Erythroblast (primary cell): Measurements from ENCODE around the gene RGS9BP.
A peak's percentile ranks its signal among the peaks of the same experiment; 100 is the strongest.
"Not testable (repeated sequence)": the region's sequence is repeated elsewhere in the genome, so short reads cannot be mapped to it uniquely, and the experiment has no call there.

Experiments used
- DNase-seq, 2 experiments: peaks; one replicate each; lab custom pipeline; 2025; lab: John Stamatoyannopoulos, UW
- GATA1 ChIP-seq: IDR thresholded peaks from 2 replicates; pipeline ENCODE4 v1.6.1; 2011; ENCODE audit warnings: low read depth, mild to moderate bottlenecking, control low read depth, low read length, moderate library complexity
- POLR2A ChIP-seq: IDR thresholded peaks from 2 replicates; pipeline ENCODE4 v1.6.1; 2011; ENCODE audit warnings: mild to moderate bottlenecking, low read length

RGS9BP gene

DNA sequence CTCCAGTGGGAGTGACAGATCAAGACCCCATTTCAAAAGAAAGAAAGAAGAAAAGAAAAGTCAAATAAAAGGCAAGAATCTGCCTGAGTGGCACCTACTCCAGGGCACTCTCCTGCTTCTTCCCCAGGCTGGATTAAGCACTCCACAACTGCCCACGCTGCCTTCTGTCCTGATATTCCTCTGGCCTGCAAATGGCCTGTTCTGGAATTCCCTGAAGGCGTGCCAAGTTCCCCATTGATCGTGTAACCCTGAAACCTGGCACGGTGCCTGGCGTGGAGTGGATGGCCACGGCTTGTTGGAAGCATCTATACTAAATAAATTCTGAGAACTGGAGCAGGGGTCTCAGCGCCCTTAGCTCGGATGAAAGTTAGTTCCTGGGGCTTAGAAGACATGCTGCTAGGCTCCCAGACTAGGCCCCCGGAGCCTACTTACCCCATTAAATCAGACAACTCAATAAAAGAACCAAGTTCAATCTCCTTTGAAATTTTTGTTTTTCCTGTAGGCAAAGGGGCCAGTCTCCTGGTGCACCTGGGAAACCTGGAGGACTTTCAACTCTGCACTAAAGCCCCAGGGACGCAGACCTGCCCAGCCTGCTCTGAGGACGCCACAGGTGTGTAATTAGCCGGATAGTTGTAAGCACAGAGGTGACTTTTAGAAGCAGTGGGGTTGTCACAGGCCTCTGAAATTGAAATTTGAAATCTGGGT lies 22.6 kb upstream of the RGS9BP start:
- DNase-seq: no peak

DNA sequence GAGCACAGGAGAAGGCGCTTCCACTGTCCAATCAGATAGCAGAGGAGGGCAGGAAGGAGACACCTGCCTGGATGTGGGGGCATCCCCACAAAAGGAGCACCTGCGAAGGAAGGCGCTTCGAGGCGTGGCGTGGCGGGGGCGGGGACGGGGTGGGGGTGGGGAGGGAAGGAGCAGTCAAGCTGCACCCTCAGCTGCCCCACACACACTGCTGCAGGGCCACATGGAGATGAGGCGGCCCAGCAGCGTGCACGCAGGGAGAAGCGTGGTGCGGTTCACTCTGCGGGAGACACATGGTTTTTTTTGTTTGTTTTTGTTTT lies 22.1 kb upstream of the RGS9BP start:
- TF ChIP-seq POLR2A (no peak), GATA1 (no peak)
- no peak for DNase-seq

More for the DNA sequence above, 22.6 kb upstream of the RGS9BP start:
- TF ChIP-seq GATA1 (no peak), POLR2A (no peak)

DNA sequence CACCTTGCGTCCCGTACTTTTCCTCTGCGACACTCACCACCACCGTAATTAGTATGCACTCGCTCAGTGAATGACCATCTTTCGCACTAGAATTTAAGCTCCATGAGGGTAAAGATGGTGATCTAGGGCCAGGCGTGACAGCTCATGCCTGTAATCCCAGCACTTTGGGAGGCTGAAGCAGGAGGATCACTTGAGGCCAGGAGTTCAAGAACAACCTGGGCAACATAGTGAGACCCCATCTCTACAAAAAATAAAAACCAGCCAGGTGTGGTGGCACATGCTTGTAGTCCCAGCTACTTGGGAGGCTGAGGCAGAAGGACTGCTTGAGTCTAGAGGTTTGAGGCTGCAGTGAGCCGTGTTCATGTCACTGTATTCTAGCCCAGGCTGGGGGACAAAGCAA lies 19.3 kb upstream of the RGS9BP start:
- not testable (repeated sequence) for DNase-seq

DNA sequence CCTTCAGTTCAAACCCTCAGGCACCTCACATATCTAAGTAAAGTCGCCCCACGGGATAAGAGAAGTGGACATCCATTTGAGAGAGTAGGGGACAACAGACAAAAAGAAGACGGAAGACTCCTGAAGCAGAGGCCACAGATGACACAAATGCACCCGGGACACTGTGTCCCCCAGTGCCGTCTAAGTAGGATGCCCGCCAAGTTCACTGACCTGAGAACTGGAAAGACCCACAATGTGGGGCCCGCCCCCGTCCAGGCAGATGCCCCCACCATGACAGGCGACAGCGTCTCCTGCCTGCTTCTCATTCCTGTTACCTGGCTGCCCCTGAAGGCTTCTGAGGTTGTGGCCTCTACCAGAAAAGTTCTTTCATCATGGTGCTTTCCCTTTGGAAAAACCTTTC lies 17.6 kb upstream of the RGS9BP start:
- TF ChIP-seq POLR2A (no peak), GATA1 (no peak)
- no peak for DNase-seq

DNA sequence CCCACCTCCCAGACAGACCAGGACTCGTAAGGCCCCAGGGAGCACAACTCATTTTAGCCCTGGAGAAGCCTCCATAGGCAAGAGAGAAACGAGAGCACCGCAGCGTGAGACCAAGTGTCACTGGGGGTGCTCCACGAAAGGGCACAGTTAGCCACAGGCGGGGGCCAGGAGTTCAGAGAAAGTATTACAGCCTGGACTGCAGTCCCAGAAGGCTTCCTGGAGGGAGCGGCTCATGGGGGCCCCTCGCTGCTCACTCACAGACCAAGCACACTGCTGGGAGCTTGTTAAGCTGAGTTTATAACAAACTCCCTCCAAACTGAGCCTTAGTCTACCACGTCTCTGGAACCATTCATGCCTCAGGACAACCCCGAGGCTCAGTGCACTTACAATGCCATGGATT lies 17.1 kb upstream of the RGS9BP start:
- TF ChIP-seq POLR2A: no peak
- TF ChIP-seq GATA1: no peak
- no peak for DNase-seq

DNA sequence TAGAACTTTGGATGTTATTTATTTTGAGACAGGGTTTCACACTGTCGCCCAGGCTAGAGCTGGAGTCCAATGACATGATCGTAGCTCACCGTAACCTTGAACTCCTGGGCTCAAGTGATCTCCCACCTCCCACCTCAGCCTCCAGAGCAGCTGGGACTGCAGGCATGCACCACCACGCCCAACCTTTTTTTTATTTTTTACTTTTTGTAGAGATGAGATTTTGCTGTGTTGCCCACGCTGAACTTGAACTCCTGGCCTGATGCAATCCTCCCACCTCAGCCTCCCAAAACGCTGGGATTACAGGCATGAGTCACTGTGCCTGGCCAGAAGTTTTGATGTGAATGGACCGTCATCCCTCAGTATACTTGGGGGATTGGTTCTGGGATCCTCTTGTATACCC lies 14.3 kb upstream of the RGS9BP start:
- no peak for DNase-seq
- TF ChIP-seq POLR2A: no peak
- TF ChIP-seq GATA1: no peak

DNA sequence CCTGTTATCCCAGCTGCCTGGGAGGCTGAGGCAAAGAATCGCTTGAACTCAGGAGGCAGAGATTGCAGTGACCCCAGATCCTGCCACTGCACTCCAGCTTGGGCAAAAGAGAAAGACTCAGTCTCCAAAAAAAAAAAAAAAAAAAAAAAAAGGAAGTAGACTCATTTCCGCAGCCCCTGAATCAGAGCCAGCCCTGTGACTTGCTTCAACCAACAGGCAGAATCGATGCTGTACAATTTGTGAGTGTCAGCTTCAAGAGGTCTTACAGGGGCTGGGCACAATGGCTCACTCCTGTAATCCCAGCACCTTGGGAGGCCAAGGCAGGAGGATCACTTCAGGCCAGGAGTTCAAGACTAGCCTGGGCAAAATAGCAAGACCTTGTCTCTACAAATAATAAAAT lies 13.5 kb upstream of the RGS9BP start:
- TF ChIP-seq POLR2A: no peak
- no peak for TF ChIP-seq GATA1
- no peak for DNase-seq

DNA sequence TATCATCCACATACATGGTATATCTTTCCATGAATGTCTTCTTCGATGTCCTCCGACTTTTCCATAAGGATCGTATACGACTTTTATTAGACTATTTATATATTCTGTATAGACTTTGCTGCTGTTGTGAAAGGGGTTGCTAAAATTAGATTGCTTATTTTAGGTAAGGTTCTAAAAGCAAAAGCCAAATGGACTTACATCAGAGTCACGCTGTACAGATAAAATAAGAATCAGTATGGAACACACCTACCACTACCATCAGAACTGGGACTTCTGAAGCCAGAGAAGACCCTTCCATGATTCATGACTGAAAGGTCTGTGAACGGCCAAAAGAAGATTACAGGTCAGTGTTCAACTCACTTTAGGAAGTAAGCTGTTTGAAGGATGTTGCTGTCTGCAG lies 9.6 kb upstream of the RGS9BP start:
- no peak for DNase-seq
- no peak for TF ChIP-seq POLR2A
- no peak for TF ChIP-seq GATA1

DNA sequence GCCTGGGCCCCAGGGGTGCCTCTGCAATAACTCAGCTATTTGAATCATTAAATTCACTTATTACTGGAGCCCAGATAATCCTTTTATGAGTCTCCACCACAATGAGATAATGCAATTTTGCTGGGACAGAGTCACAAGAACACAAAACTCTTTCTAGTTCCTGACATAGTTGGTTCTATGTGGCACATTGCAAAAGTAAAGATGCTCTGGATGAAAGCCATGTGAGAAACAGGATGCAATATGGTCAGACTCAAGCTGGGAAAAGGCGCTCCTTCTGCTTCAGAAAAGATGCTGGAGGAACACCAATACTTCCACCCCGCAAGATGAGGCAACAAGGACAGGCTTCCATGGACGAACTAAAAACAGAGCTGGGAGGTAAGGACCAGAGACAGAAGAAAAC lies 6.3 kb upstream of the RGS9BP start:
- TF ChIP-seq GATA1 (no peak), POLR2A (no peak)

DNA sequence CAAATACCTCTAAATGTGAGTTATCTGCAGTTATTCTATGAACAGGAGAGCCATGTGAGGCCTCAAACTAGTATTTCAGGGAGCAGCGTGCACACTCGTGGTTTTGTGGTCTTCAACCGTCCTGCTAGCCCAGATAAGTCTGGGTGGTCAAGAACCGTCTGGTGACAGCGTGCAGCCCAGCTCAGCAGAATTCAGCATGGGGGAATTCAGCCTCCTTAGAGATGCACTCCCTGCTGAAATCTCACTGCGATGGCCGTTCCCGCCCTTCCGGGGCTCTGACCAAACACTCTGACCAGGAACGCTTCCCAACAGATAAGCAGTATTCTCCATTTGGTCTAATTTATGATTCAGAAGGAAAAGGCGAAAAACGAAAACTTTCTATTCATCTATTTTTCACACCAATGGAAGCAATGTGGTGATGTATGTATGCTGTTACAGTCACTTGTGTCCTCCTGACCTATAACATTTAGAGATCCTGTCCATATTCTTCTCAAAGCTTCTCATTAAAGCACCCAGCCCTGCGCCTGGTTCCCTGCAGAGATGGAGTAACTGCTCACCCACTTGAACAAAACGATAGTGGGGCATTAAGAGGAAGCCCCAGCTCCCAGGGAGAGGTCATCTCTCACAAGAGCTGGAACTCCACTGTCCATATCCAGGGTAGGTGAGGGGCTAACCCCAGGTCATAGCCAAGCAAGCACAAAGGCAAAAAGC lies 3.6 kb upstream of the RGS9BP start:
- TF ChIP-seq GATA1 (no peak), POLR2A (no peak)
- peak; percentile 80 to 91 for DNase-seq

More for the DNA sequence above, 6.3 kb upstream of the RGS9BP start:
- no peak for DNase-seq

DNA sequence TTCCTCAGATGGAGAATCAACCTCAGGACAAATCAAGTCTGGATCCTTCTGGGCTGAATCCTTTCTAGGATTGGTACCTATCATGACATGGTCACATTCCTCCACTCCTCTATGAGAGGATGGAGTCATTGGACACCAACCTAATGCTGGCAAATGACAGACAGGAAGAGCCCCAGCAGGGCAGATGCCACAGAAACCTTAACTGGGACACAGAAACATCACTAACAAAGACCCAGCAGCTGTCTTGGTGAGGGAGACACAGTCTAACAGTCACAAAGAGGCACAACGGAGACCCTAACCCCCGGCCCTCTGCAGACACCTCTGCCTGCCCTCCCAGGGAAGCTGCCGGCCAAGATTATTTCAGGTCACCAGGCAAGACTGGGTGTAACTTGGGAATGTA lies 2.8 kb upstream of the RGS9BP start:
- DNase-seq: no peak
- no peak for TF ChIP-seq GATA1
- TF ChIP-seq POLR2A: peak; percentile 1

DNA sequence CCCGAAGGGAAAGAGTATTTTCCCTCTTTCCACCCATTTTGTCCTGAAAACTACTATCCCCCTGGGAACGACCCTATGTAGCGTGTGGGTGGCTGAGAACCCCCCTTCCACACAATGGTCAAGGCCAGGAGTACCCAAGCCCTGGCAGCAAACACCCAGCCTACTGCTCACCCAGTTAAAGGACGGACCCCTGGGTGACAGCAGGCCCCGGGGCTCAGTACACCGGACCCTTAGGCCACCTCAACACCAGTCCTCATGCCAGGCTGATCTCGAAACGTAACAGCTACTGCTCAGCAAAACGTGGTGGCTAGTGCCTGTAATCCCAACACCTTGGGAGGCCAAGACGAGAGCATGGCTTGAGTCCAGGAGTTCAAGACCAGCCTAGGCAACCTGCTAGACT lies 2.1 kb upstream of the RGS9BP start:
- no peak for DNase-seq
- TF ChIP-seq GATA1 (no peak), POLR2A (no peak)

DNA sequence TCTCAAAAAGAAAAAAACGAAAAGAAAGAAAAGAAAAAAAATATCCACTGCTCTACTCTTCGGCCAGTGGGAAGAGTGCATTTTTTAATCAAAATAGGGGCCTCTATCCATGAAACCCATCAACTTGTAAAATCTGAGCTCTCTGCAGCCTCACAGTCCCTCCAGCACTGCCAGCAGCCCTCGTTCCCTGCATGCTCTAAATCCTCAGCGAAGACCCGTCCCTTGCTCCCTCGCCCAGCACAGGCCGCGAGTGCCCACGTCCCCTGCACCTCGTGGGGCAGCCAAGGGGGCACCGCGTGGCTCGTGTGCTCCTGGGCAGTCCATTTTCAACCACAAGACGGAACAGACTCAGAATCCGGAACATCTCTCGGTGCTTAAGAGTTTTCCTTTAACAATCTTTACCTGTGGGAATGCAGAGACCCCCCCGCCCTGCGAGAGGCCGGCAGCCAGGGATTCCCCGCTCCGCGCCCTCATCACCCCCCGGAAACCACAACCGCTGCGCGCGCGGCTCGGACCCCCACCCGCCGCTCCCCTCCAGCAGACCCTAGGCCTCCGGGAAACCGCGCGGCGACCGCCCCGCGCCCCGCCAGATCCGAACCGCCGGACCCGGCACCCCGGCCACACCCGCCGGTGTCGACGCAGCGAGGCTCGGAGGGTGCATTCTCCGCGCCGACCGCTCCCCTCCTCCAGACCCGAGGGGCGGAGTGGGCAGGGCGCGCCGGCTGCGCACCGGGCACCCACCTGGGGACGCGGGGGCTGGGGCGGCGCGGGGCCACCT lies 1.3 kb upstream of the RGS9BP start:
- TF ChIP-seq POLR2A (no peak), GATA1 (no peak)

More for the DNA sequence above, 1.3 kb upstream of the RGS9BP start:
- DNase-seq: no peak
